ENCODE data around the gene SFRP4. TPM values are rescaled to one million over a fixed set of nuclear protein-coding genes. Genes with fewer than 3 reads are reported as not detected.
"Not testable (repeated sequence)": the region's sequence is repeated elsewhere in the genome, so short reads cannot be mapped to it uniquely, and the experiment has no call there.

Gene SFRP4
- not detected for total RNA-seq

- H3K27me3 Mint-ChIP-seq (ENCODE audit: low read depth) = peaks cover 75% of the 10 kb centered on the region
- peaks cover 15% of the 10 kb centered on the region for H3K4me1 Mint-ChIP-seq (ENCODE audit: low read depth)
- H3K36me3 Mint-ChIP-seq (ENCODE audit: insufficient read depth) = no peaks in the 10 kb centered on the region
- no peak within 1 kb of the TSS for H3K4me3 Mint-ChIP-seq
- ATAC-seq (no peak), DNase-seq (no peak)
- H3K9me3 Mint-ChIP-seq = no peaks in the 10 kb centered on the region
Observed at GRCh38 chr7:37916673-37917660, at the start of gene SFRP4. TSS of gene SFRP4 (minus strand) at chr7:37916817. CDS start at chr7:37916537, 280 bp downstream.

DNA sequence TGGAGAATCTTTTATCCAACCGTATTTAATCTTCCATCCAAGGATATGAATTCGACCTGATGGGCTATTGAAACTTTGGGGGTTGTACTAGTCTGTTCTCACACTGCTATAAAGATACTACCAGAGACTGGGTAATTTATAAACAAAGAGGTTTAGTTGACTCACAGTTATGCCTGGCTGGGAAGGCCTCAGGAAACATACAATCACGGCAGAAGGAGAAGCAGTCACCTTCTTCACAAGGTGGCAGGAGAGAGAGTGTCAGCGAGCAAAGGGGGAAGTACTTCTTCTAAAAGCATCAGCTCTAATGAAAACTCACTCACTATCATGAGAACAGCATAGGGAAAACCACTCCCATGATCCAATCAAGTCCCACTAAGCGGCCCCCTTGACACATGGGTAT, 47.6 kb upstream of the SFRP4 start:
- Mint-ChIP-seq H3K36me3 (ENCODE audit: insufficient read depth) (no peaks in the 10 kb centered on the region), H3K4me3 (no peak overlapping the region), H3K4me1 (ENCODE audit: low read depth) (no peaks in the 10 kb centered on the region), H3K27me3 (ENCODE audit: low read depth) (no peaks in the 10 kb centered on the region), H3K9me3 (no peaks in the 10 kb centered on the region)
- no peak for ATAC-seq
- DNase-seq = no peak

DNA sequence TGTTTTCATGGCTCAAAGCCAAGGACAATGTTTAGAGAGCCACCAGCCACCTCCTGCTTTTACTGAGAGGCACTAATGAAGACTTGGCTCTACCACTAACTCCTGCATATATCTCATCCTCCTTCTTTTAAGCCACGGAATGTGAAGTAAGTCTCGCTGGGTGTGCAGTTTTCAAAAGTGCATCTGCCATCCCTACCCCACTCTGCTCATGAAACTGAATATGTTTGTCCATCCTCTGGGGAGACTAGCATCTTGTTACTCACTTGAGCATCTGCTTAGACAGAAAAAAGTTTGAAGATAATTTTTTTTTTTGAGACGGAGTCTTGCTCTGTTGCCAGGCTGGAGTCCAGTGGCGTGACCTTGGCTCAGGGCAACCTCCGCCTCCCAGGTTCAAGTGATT, 44.6 kb upstream of the SFRP4 start:
- no peak overlapping the region for H3K4me3 Mint-ChIP-seq
- peaks cover 4% of the 10 kb centered on the region for H3K27me3 Mint-ChIP-seq (ENCODE audit: low read depth)
- H3K36me3 Mint-ChIP-seq (ENCODE audit: insufficient read depth) = no peaks in the 10 kb centered on the region
- DNase-seq = no peak
- no peaks in the 10 kb centered on the region for H3K4me1 Mint-ChIP-seq (ENCODE audit: low read depth)
- no peak for ATAC-seq
- H3K9me3 Mint-ChIP-seq = no peaks in the 10 kb centered on the region

DNA sequence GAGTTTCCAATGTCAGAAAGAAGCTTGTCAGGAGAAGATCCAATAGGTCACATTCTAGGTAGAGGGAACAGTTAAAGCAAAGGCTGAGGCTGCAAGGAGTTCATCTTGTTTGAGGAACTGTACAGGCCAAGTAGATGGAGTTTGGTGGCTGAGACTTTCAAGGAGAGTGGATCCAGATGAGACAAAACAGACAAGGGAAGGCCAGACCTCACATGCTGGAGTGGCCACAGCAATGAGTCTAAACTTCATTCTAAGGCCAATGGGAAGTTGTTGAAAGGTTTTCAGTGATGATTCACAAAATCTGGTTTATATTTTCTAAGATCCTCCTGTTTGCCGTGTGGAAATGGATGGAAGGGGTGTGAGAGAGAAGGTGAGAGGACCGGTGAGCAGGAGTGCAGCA, 43.9 kb upstream of the SFRP4 start:
- Mint-ChIP-seq H3K4me3 (no peak overlapping the region), H3K27me3 (ENCODE audit: low read depth) (peaks cover 4% of the 10 kb centered on the region), H3K4me1 (ENCODE audit: low read depth) (no peaks in the 10 kb centered on the region), H3K36me3 (ENCODE audit: insufficient read depth) (no peaks in the 10 kb centered on the region), H3K9me3 (no peaks in the 10 kb centered on the region)
- DNase-seq (no peak), ATAC-seq (no peak)

DNA sequence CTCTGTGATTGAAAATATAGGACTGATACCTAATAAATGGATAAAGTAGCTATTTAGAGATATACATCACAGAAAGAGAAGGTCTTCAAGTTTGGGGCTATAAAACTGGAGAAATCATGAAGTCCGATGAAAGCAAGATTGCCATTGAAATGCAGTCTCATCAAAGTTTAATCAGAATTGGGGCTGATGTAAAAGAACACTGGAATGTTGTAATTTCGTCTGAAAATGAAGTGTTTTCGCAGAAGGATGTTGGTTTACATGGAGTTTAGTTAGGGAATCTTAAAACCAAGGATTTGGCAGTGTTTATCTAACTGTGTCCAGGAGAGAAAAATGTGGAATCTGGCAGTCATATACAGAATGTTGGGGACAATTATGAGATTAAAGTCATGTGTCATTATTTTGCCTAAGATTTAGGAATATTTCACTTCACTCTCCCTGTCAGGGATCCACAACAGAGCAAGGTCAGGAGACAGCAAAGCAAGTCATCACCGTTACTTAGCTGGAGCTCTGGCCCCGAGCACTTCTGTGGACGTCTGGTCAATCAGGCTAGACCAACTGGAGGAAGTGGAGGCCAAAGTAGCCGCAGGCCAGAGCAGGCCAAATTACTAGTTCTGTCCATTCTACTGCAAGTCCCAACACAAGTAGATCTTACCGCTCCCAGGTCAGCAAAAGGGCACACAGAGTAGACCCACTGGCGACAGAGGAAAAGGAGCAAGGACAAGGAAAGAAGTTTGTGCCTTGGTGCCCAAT, 40.8 kb upstream of the SFRP4 start:
- H3K4me3 Mint-ChIP-seq = no peak overlapping the region
- DNase-seq = no peak
- H3K27me3 Mint-ChIP-seq (ENCODE audit: low read depth) = peaks cover 6% of the 10 kb centered on the region
- no peak for ATAC-seq
- no peaks in the 10 kb centered on the region for H3K36me3 Mint-ChIP-seq (ENCODE audit: insufficient read depth)
- no peaks in the 10 kb centered on the region for H3K9me3 Mint-ChIP-seq
- H3K4me1 Mint-ChIP-seq (ENCODE audit: low read depth) = no peaks in the 10 kb centered on the region

DNA sequence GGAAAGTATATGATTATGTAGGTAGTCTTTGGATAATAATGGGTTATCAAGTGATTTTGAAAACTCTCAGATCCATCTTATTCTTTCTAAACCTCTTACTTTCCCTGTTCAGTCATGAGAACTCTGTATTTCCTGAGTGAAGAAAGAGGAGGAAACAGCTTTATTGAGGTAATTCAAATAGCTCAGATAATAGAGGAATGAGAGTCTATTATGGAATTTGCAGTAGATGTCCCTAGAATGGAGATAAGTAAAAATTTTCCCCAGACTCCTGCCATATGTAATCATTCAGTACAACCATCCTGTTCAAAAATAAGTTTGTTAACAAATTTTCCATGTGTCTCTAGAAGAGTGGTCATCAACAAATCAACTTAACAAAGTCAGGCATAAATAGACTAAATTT, 40.2 kb upstream of the SFRP4 start:
- peaks cover 6% of the 10 kb centered on the region for H3K27me3 Mint-ChIP-seq (ENCODE audit: low read depth)
- no peak for ATAC-seq
- no peaks in the 10 kb centered on the region for H3K9me3 Mint-ChIP-seq

GRCh38 chr7:37954217-37954616, 37.6 kb upstream of the SFRP4 start:
- not testable (repeated sequence) for DNase-seq; H3K4me1 Mint-ChIP-seq (ENCODE audit: low read depth); ATAC-seq; H3K9me3 Mint-ChIP-seq; H3K36me3 Mint-ChIP-seq (ENCODE audit: insufficient read depth); H3K4me3 Mint-ChIP-seq; H3K27me3 Mint-ChIP-seq (ENCODE audit: low read depth)

More for the DNA sequence above, 40.2 kb upstream of the SFRP4 start:
- Mint-ChIP-seq H3K36me3 (ENCODE audit: insufficient read depth) (no peaks in the 10 kb centered on the region), H3K4me3 (no peak overlapping the region), H3K4me1 (ENCODE audit: low read depth) (no peaks in the 10 kb centered on the region)
- DNase-seq = no peak

GRCh38 chr7:37952240-37952639, 35.6 kb upstream of the SFRP4 start:
- Mint-ChIP-seq H3K4me3 (no peak overlapping the region), H3K4me1 (ENCODE audit: low read depth) (no peaks in the 10 kb centered on the region), H3K27me3 (ENCODE audit: low read depth) (peaks cover 5% of the 10 kb centered on the region), H3K36me3 (ENCODE audit: insufficient read depth) (no peaks in the 10 kb centered on the region), H3K9me3 (no peaks in the 10 kb centered on the region)
- ATAC-seq (no peak), DNase-seq (no peak)

GRCh38 chr7:37947941-37948210, 31.3 kb upstream of the SFRP4 start:
- H3K4me1 Mint-ChIP-seq (ENCODE audit: low read depth) = no peaks in the 10 kb centered on the region
- H3K27me3 Mint-ChIP-seq (ENCODE audit: low read depth) = no peaks in the 10 kb centered on the region
- no peak overlapping the region for H3K4me3 Mint-ChIP-seq
- ATAC-seq = no peak
- H3K36me3 Mint-ChIP-seq (ENCODE audit: insufficient read depth) = no peaks in the 10 kb centered on the region
- peaks cover 3% of the 10 kb centered on the region for H3K9me3 Mint-ChIP-seq
- no peak for DNase-seq

GRCh38 chr7:37947138-37947940, 30.7 kb upstream of the SFRP4 start:
- ATAC-seq (no peak), DNase-seq (no peak)
- Mint-ChIP-seq H3K4me3 (no peak overlapping the region), H3K27me3 (ENCODE audit: low read depth) (no peaks in the 10 kb centered on the region), H3K36me3 (ENCODE audit: insufficient read depth) (no peaks in the 10 kb centered on the region), H3K4me1 (ENCODE audit: low read depth) (no peaks in the 10 kb centered on the region), H3K9me3 (peaks cover 3% of the 10 kb centered on the region)

- no peaks in the 10 kb centered on the region for H3K36me3 Mint-ChIP-seq (ENCODE audit: insufficient read depth)
- DNase-seq = no peak
- H3K4me3 Mint-ChIP-seq = no peak overlapping the region
- peaks cover 3% of the 10 kb centered on the region for H3K9me3 Mint-ChIP-seq
- no peaks in the 10 kb centered on the region for H3K4me1 Mint-ChIP-seq (ENCODE audit: low read depth)
- ATAC-seq = no peak
- no peaks in the 10 kb centered on the region for H3K27me3 Mint-ChIP-seq (ENCODE audit: low read depth)
Observed at GRCh38 chr7:37945336-37945735, 28.7 kb upstream of the SFRP4 start.

GRCh38 chr7:37944737-37945054, 28.1 kb upstream of the SFRP4 start:
- H3K4me3 Mint-ChIP-seq = no peak overlapping the region
- no peaks in the 10 kb centered on the region for H3K36me3 Mint-ChIP-seq (ENCODE audit: insufficient read depth)
- no peaks in the 10 kb centered on the region for H3K4me1 Mint-ChIP-seq (ENCODE audit: low read depth)
- ATAC-seq = no peak
- no peaks in the 10 kb centered on the region for H3K27me3 Mint-ChIP-seq (ENCODE audit: low read depth)
- peaks cover 3% of the 10 kb centered on the region for H3K9me3 Mint-ChIP-seq
- DNase-seq = no peak

DNA sequence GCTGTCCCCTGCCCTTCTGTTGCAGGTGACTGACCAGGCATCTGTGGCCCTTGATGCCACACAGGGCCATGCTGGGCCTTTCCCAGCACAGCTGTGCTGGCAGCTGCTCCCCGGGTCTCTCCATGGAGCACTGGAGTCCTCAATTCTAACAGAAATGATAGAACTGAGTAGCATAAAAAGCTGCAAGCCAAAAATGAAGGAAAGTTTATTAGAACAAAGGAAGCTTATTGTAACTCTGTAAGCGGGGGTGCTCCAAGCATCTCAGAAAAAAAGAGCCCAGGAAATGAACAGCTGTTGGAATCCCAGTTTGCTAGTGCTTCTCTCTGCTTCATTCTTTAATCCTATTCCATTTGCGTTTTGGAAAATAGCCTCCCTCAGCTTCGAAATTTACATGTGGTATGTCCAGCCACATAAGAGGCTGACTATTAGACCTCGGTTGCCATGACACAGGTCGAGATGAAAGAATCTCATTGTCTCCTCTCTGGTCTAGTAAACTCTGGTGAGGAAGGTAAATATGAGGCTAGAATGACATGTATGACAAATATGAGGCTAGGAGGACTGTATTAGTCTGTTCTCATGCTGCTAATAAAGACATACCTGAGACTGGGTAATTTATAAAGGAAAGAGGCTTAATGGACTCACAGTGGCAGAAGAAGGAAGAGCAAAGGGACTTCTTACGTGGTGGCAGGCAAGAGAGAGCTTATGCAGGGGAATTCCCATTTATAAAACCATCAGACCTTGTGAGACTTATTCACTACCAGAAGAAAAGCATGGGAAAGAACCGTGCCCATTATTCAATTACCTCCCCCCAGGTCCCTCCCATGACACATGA, 27.5 kb upstream of the SFRP4 start:
- no peaks in the 10 kb centered on the region for H3K36me3 Mint-ChIP-seq (ENCODE audit: insufficient read depth)
- peaks cover 3% of the 10 kb centered on the region for H3K9me3 Mint-ChIP-seq
- no peak for DNase-seq

More for the DNA sequence above, 27.5 kb upstream of the SFRP4 start:
- Mint-ChIP-seq H3K27me3 (ENCODE audit: low read depth) (no peaks in the 10 kb centered on the region), H3K4me3 (no peak overlapping the region), H3K4me1 (ENCODE audit: low read depth) (no peaks in the 10 kb centered on the region)
- no peak for ATAC-seq
